ENCODE results near the gene SMC1B.
"Not testable (repeated sequence)": the region's sequence is repeated elsewhere in the genome, so short reads cannot be mapped to it uniquely, and the experiment has no call there.

Gene SMC1B

DNA sequence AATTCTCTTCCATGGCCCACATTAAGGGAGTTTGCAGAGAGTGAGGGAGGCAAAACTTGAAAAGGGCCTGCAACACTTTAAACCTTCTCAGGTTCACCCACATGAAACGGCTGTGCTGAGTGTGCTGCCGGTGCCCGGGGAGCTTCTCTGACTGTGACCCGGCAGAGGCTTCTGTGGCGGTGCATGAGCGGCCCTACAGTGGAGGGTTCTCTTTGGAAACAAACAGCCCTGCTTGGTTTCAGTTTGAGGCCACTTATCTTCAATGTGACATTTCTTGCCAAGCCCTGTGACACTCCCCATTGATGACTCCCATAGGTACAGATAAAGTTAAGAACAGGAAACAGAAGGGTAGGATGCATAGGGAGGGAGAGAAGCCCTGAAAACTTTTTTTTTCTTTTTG, 71.9 kb downstream of the SMC1B start:
- DNase-seq (ENCODE audit: low read depth) = no peak

GRCh38 chr22:45340323-45340722, 73.1 kb downstream of the SMC1B start:
- DNase-seq (ENCODE audit: low read depth) = no peak

DNA sequence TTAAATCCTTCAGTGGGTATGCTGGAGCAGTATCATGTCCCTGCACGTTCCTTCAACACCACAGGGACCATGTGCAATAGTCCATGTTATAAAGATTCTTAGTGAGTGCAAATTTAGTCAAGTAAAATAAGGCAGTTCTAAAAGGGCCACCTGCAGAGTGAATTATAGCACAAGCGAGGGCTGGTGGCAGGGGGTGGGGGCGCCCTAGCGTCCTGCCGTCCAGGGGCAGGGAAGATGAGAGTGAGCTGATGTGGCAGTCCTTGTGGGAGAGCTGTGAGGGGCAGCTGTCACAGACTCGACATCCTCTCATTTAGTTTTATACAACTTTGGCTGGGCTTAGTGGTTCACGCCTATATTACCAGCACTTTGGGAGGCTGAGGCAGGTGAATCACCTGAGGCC, 74.6 kb downstream of the SMC1B start:
- DNase-seq (ENCODE audit: low read depth) = no peak

DNA sequence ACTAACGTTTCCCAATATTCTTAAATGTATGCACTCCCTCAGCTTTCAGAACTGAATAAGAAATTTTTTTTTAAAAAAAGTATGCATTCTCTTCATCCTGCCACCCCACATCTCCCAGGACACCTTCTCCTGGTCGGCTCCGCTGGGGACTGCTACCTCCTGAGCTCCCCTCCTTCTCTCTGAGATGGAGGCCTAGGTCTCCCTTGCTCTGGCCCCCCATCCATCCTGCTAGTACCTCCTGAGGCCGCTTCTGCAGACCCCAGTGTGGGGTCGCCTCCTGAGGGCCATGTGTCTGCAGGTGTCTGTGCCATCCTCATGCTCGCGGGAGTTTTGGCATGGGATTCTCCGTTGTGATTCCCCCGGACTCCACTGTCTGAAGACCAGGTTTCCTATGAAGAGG, 75.9 kb downstream of the SMC1B start:
- no peak for DNase-seq (ENCODE audit: low read depth)

DNA sequence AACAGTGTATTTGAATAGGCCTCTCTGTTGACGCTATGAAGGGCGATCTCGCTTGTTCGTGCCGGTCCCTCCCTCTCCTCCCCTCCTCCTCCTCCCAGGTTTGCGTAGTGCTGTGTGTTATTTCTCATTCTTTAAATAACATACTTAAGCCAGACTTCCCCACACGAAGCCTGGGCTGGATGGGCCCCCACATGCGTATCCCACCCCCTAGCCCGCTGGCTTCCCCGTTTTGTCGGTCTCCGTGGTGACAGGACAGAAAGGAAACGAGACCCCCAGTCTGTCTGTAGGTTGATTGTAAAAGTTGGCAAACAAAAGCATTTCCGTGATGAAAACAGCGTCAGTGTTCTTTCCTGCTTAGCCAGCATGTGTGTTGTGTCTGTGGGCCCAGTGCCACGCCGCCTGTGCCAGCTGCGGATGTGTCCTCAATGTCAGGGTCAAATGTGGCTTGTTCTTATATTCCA, 76.4 kb downstream of the SMC1B start:
- DNase-seq (ENCODE audit: low read depth) = peak; percentile 48

GRCh38 chr22:45335854-45336522, 77.4 kb downstream of the SMC1B start:
- no peak for DNase-seq (ENCODE audit: low read depth)

- peak; percentile 38 for DNase-seq (ENCODE audit: low read depth)
Measured at GRCh38 chr22:45335021-45335818, 78.2 kb downstream of the SMC1B start.

DNA sequence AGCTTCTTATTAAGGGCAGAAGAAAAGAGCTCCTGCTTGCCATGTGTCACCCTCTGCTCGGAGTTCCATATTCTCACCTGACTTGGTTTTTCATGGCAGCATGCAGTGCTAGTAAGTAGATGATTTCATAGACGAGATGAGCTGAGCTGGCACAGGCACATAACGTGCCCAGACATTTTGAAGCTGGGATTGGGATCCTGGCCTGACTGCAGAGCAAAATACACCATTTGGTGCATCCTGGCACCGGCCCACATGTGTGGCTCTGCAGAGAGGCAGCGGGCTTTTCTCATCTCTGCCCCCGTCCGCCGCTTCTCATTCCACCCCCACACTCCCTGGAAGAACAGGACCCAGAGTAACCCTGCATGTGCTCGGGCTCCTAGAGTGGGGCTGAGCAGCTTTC, 78.9 kb downstream of the SMC1B start:
- DNase-seq (ENCODE audit: low read depth) = no peak

DNA sequence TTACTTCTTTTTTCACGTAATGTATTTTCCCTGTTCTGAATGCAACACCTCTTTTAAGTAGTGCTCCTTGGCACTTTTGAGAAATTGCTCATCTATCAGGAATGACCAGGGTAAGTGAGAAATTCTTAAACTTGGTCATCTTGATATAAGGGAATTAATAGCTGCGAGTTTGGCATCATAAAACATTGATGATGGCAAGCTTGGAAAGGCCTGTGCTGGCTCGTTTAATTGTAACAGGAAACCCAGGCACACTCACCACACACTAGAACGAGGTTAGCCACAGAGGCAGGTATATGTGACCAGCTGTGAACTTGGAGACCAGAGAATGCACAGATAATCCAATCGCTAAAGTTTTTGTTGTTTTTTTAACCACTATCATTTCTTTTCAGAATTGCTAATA, 79.3 kb downstream of the SMC1B start:
- DNase-seq (ENCODE audit: low read depth) = no peak

DNA sequence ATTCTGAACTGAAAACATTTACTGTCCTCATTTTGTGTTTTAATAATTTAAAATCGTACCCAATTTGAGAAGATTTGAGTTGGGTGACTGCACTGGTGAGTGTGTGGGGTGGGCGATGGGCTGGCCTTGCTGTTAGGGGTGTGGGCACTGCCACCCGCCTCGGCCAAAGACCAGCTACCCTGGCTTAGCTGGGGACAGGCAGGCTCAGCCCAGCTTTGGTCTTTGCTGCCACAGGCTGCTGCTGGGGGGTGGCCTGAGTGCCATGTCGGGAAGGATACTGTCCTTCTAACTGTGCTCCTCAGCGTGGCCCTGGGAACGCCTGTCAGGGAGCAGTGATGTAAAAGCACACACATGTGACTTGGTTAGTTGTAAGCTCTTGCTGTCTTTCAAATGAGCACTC, 81.4 kb downstream of the SMC1B start:
- DNase-seq (ENCODE audit: low read depth) = no peak

DNA sequence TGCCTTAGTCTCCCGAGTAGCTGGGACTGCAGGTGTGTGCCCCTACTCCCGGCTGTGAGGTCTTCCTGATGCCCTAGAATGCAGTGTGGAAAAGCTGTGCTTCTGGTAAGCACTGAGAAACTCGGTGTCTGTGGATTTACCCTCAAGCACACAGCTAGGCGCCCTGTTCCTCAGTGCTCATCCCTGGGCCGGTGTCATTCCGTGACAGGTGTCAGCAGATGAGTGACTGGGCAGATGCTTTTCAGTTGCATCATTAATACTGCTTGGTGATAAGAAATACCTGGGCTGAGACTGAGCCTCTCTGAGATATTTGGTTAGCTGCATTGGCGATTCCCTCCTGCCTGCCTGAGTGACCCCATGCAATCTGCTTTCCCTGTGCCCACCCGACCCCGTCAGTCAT, 81.9 kb downstream of the SMC1B start:
- DNase-seq (ENCODE audit: low read depth) = no peak

DNA sequence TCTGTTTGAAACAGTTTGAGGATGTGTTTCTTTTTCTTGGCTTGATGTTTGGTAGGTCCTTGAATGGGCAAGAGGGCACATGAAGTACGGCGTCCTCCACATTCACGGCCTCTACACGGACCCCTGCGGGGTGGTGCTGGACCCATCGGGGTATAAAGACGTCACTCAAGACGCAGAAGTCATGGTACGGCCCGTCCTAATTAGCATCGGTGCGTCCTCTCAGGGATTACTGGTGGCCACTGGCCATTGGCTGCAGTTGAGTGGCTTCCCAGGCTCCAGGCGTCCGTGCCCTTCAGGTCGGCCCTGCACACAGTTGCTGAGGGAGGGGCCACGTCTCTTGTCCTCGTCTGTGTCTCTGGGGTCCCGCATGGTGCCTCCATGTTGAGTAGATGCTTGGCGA, 82.9 kb downstream of the SMC1B start:
- no peak for DNase-seq (ENCODE audit: low read depth)

GRCh38 chr22:45329530-45329936, 83.9 kb downstream of the SMC1B start:
- DNase-seq (ENCODE audit: low read depth) = no peak

GRCh38 chr22:45328822-45329529, 84.4 kb downstream of the SMC1B start:
- no peak for DNase-seq (ENCODE audit: low read depth)

- not testable (repeated sequence) for DNase-seq (ENCODE audit: low read depth)
Measured at GRCh38 chr22:45328261-45328660, 85.1 kb downstream of the SMC1B start.

DNA sequence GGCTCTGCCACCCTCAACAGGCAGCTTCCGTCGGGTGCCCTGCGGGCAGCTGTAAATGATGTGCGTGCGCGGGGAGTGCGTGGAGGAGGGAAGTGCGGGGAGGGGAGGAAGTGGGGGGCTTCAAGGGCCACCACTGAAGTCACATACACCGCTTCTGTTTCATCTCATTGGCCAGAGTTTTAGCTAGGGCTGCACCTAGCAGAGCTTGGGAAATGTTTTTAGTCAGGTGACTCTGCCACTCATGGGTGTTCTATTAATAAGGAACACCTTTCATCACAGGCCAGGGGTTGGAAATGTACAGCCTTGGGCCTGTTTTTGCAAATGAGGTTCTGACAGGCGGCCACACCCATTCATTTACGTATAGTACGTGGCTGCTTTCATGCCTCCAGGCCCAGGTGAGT, 89.1 kb downstream of the SMC1B start:
- DNase-seq (ENCODE audit: low read depth) = no peak

DNA sequence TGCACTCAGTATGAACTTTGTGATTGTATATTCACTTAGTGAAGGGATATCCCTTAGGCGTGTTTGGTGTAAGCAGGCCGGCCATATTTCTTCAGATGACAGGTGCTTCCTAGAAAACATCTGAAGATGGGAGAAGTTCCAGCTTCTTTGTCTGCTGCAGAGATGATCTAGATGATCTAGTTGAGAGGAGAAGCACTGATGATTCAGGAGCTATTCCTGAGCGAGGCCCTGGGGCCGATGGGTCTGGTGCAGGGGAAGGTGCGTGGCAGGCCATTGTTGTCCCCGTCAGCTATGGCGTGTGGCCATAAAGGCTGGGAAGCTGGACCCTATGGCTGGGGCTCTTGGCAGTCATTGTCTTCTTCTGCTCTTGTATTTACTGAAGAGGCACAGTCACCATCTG, 89.7 kb downstream of the SMC1B start:
- no peak for DNase-seq (ENCODE audit: low read depth)

DNA sequence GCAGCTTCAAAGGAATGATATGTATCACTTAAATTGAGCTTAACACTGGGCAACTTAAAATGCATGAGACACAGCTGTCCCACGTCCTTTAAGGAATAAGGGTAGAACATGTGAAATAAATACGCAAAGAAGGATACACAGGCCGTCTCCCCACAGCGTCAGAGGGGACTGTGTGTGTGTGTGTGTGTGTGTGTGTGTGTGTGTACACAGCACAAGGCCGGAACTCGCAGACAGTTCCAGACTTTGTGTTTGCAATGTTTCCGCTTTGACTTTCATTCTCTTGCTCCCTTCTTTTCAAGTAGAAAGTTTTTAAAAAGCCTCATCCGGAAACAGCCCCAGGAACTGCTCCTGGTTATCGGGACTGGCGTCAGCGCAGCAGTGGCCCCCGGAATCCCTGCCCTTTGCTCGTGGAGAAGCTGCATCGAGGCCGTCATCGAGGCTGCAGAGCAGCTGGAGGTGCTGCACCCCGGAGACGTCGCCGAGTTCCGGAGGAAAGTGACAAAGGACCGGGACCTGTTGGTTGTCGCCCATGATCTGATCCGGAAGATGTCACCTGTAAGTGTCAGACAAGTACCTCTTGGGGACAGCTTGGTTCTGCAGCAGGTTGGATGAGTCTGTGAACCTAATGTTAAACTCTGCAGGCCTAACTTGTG, 90.4 kb downstream of the SMC1B start:
- no peak for DNase-seq (ENCODE audit: low read depth)

- DNase-seq (ENCODE audit: low read depth) = no peak
Measured at GRCh38 chr22:45321827-45322226, 91.6 kb downstream of the SMC1B start.

GRCh38 chr22:45320357-45320976, 92.9 kb downstream of the SMC1B start:
- peak; percentile 87 for DNase-seq (ENCODE audit: low read depth)

DNA sequence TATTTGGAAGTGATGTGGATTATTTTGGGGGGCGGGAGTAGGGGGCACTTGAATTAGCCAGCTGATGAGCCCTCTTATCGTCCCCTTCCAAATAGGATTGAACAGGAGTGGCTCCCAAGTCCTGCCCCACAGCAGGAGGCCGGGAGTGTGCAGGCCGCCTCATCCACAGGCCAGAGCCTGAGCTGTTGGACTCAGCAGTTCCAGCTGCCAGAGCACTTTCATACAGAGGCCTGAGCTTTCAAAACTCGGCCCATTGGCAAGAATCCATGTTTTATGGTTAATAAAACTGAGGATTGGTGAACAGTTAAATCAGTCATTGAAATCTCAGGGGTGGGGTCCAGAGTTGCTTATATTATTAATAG, 94.1 kb downstream of the SMC1B start:
- DNase-seq (ENCODE audit: low read depth) = peak; percentile 56
